H1 (cell line): ENCODE results near the gene ELMO1. TPM values are rescaled to one million over a fixed set of nuclear protein-coding genes. Genes with fewer than 3 reads are reported as not detected.

ENCODE experiments used
- CTCF ChIA-PET: fragments of 300-600 bp; sonication (Branson Sonifier 250); formaldehyde crosslinking; loops from one replicate; lab custom pipeline; 2021; ENCODE audit not compliant: partially characterized antibody; lab: Charles Lee
- POLR2A ChIA-PET: fragments of 300-600 bp; sonication (Branson Sonifier 250); formaldehyde crosslinking; loops from one replicate; lab custom pipeline; 2021; ENCODE audit warnings: inconsistent platforms; ENCODE audit not compliant: partially characterized antibody; lab: Charles Lee
- DNase-seq, 2 experiments: peaks; one replicate each; pipeline versions ENCODE4 v3.0.0 to v3.0.0-alpha.2; 2010 to 2022; ENCODE audit warnings: low spot score in 2 of 2, low read depth in 1 of 2, mixed read lengths in 1 of 2
- FAIRE-seq: peaks from 2 replicates; lab custom pipeline; 2011; peaks lifted over from hg19 to GRCh38; lab: Jason Lieb, UNC
- H2AFZ ChIP-seq: 2 replicates; pipeline ENCODE4 v1.8.1; 2012; ENCODE audit warnings: low read length, inconsistent platforms
- H2AK5ac ChIP-seq: 2 replicates; pipeline ENCODE4 v1.6.1; 2013; ENCODE audit warnings: low read depth, low read length
- H2BK120ac ChIP-seq: replicated peaks from 2 replicates; pipeline ENCODE3; 2013; ENCODE audit warnings: low read depth, low read length, inconsistent platforms
- H2BK12ac ChIP-seq: 2 replicates; pipeline ENCODE4 v1.6.1; 2013; ENCODE audit warnings: low read depth, low read length
- H2BK15ac ChIP-seq: 2 replicates; pipeline ENCODE4 v1.6.1; 2013; ENCODE audit warnings: low read length
- H2BK20ac ChIP-seq: 2 replicates; pipeline ENCODE4 v1.6.1; 2013; ENCODE audit warnings: low read length
- H2BK5ac ChIP-seq: 2 replicates; pipeline ENCODE4 v1.6.1; 2013; ENCODE audit warnings: low read depth, low read length
- H3K14ac ChIP-seq: 2 replicates; pipeline ENCODE4 v1.6.1; 2013; ENCODE audit warnings: inconsistent platforms; ENCODE audit not compliant: insufficient read length
- H3K18ac ChIP-seq: 2 replicates; pipeline ENCODE4 v1.6.1; 2013; ENCODE audit warnings: low read length; ENCODE audit errors: extremely low read depth
- H3K23ac ChIP-seq: 2 replicates; pipeline ENCODE4 v1.6.1; 2013; ENCODE audit warnings: inconsistent platforms; ENCODE audit not compliant: insufficient read length
- H3K23me2 ChIP-seq: 2 replicates; pipeline ENCODE4 v1.6.1; 2013; ENCODE audit warnings: low read depth, low read length
- H3K27ac ChIP-seq: 2 replicates; pipeline ENCODE4 v1.6.1; 2011; ENCODE audit warnings: low read depth, low read length, inconsistent platforms
- H3K27me3 ChIP-seq, 4 experiments: replicated peaks in 1 of 4; 1 replicate in 1 of 4; 2 replicates in 3 of 4; pipeline versions ENCODE4 v1.6.1 to v1.8.1; 2011 to 2013; ENCODE audit warnings: low read length in 3 of 4, mild to moderate bottlenecking in 3 of 4, inconsistent platforms in 2 of 4, mixed read lengths in 2 of 4, moderate library complexity in 1 of 4; ENCODE audit not compliant: control insufficient read depth in 3 of 4, insufficient read depth in 3 of 4; ENCODE audit errors: extremely low read depth in 1 of 4
- H3K36me3 ChIP-seq, 4 experiments: 2 replicates each; pipeline versions ENCODE4 v1.6.1 to v1.8.1; 2011 to 2013; ENCODE audit warnings: mild to moderate bottlenecking in 4 of 4, low read length in 3 of 4, moderate library complexity in 2 of 4, control low read depth in 1 of 4, inconsistent platforms in 1 of 4; ENCODE audit not compliant: insufficient read depth in 4 of 4, control insufficient read depth in 2 of 4
- H3K4ac ChIP-seq: replicated peaks from 2 replicates; pipeline ENCODE3; 2013; ENCODE audit warnings: low read length, low read depth, mixed read lengths, inconsistent platforms; ENCODE audit not compliant: insufficient read length
- H3K4me1 ChIP-seq, 4 experiments: replicated peaks in 1 of 4; 1 replicate in 1 of 4; 2 replicates in 3 of 4; pipeline versions ENCODE4 v1.6.1 to v1.8.1; 2011 to 2013; ENCODE audit warnings: low read length in 3 of 4, inconsistent platforms in 2 of 4, mixed read lengths in 1 of 4; ENCODE audit not compliant: insufficient read depth in 4 of 4, control insufficient read depth in 3 of 4
- H3K4me2 ChIP-seq, 2 experiments: 2 replicates each; pipeline versions ENCODE4 v1.6.1 to v1.8.1; 2011 to 2013; ENCODE audit warnings: low read depth in 2 of 2, low read length in 2 of 2, control low read depth in 1 of 2, inconsistent platforms in 1 of 2, mild to moderate bottlenecking in 1 of 2; ENCODE audit not compliant: insufficient read depth in 1 of 2
- H3K4me3 ChIP-seq, 4 experiments: fragments of 200-600, 300-600 bp in 1 of 4; sonication (generic), shearing (Covaris generic), sonication (Bioruptor Twin) in 1 of 4; 2 replicates each; pipeline versions ENCODE4 v1.5.1 to v1.8.1; 2011 to 2016; ENCODE audit warnings: low read length in 4 of 4, low read depth in 3 of 4, control low read depth in 2 of 4, inconsistent platforms in 2 of 4, mild to moderate bottlenecking in 2 of 4, mixed read lengths in 1 of 4, moderate library complexity in 1 of 4; ENCODE audit not compliant: insufficient read depth in 2 of 4; ENCODE audit errors: extremely low read depth in 1 of 4
- H3K56ac ChIP-seq: replicated peaks from 2 replicates; pipeline ENCODE3; 2013; ENCODE audit warnings: low read depth, mild to moderate bottlenecking, mixed read lengths, low read length, inconsistent platforms; ENCODE audit not compliant: insufficient read length
- H3K79me1 ChIP-seq: 2 replicates; pipeline ENCODE4 v1.6.1; 2013; ENCODE audit warnings: low read depth, low read length, control low read depth
- H3K79me2 ChIP-seq, 2 experiments: 2 replicates each; pipeline versions ENCODE4 v1.6.1 to v1.8.1; 2012 to 2013; ENCODE audit warnings: low read length in 2 of 2, mild to moderate bottlenecking in 2 of 2, inconsistent platforms in 1 of 2; ENCODE audit not compliant: insufficient read depth in 2 of 2, control insufficient read depth in 1 of 2
- H3K9ac ChIP-seq, 4 experiments: replicated peaks in 1 of 4; 1 replicate in 1 of 4; 2 replicates in 3 of 4; pipeline versions ENCODE4 v1.6.1 to v1.8.1; 2011 to 2013; ENCODE audit warnings: low read depth in 3 of 4, low read length in 3 of 4, control low read depth in 2 of 4, mild to moderate bottlenecking in 2 of 4, moderate library complexity in 2 of 4, inconsistent platforms in 1 of 4; ENCODE audit errors: extremely low read depth in 1 of 4
- H3K9me3 ChIP-seq, 2 experiments: 2 replicates each; pipeline versions ENCODE4 v1.6.1 to v1.8.1; 2012 to 2013; ENCODE audit warnings: mild to moderate bottlenecking in 2 of 2, moderate library complexity in 2 of 2, control low read depth in 1 of 2, inconsistent platforms in 1 of 2, low read depth in 1 of 2, low read length in 1 of 2, mixed read lengths in 1 of 2; ENCODE audit not compliant: insufficient read depth in 2 of 2
- H4K20me1 ChIP-seq, 2 experiments: replicated peaks in 1 of 2; 2 replicates each; pipeline versions ENCODE3 to v1.8.1; 2011 to 2013; ENCODE audit warnings: inconsistent platforms in 2 of 2, low read length in 2 of 2, mild to moderate bottlenecking in 1 of 2; ENCODE audit not compliant: insufficient read depth in 2 of 2, control insufficient read depth in 1 of 2
- H4K5ac ChIP-seq: 2 replicates; pipeline ENCODE4 v1.6.1; 2013; ENCODE audit warnings: low read length, low read depth, mixed read lengths, inconsistent platforms; ENCODE audit not compliant: insufficient read length
- H4K8ac ChIP-seq: 2 replicates; pipeline ENCODE4 v1.8.0; 2013; ENCODE audit warnings: mild to moderate bottlenecking, moderate library complexity, low read length, inconsistent platforms; ENCODE audit not compliant: insufficient read depth; ENCODE audit errors: extremely low read depth
- H4K91ac ChIP-seq: replicated peaks from 2 replicates; pipeline ENCODE3; 2013; ENCODE audit warnings: low read length, mixed read lengths, inconsistent platforms; ENCODE audit not compliant: insufficient read length
- BCL11A ChIP-seq, 2 experiments: IDR thresholded peaks; one replicate each; pipeline ENCODE4 v1.6.1; 2011; ENCODE audit warnings: low read depth in 2 of 2, low read length in 2 of 2, mild to moderate bottlenecking in 2 of 2
- CHD2 ChIP-seq: IDR thresholded peaks from 2 replicates; pipeline ENCODE4 v1.6.1; 2012; ENCODE audit warnings: low read length, improper control_type of control experiment
- GABPA ChIP-seq: IDR thresholded peaks from 2 replicates; pipeline ENCODE4 v1.6.1; 2011; ENCODE audit warnings: mild to moderate bottlenecking, low read length, moderate library complexity, borderline replicate concordance; ENCODE audit not compliant: insufficient read depth
- GTF2F1 ChIP-seq: IDR thresholded peaks from 2 replicates; pipeline ENCODE4 v1.6.1; 2012; ENCODE audit warnings: low read depth, low read length, improper control_type of control experiment, borderline replicate concordance
- KDM5A ChIP-seq: fragments of 200-600 bp; IDR thresholded peaks from 2 replicates; pipeline ENCODE4 v1.7.1; 2012; ENCODE audit warnings: mild to moderate bottlenecking, low read length, inconsistent platforms, mixed read lengths
- RAD21 ChIP-seq, 2 experiments: IDR thresholded peaks in 1 of 2; conservative IDR thresholded peaks in 1 of 2; 2 replicates each; pipeline ENCODE4 v1.6.1; 2011; ENCODE audit warnings: low read depth in 2 of 2, low read length in 2 of 2, improper control_type of control experiment in 1 of 2, inconsistent platforms in 1 of 2, mild to moderate bottlenecking in 1 of 2, moderate library complexity in 1 of 2
- TBP ChIP-seq: IDR thresholded peaks from 2 replicates; pipeline ENCODE4 v1.6.1; 2011; ENCODE audit warnings: low read depth, low read length, improper control_type of control experiment
- WGBS, 2 experiments: shearing (Covaris generic) in 1 of 2; methylation state at CpG; one replicate each; pipeline versions ENCODE4 v1.1.6 to v1.1.7; 2013 to 2015; ENCODE audit warnings: low lambda C conversion rate in 2 of 2, mixed read lengths in 2 of 2, inconsistent platforms in 1 of 2, low coverage in 1 of 2, missing lambda C conversion rate in 1 of 2; ENCODE audit not compliant: insufficient replicate concordance in 2 of 2, insufficient coverage in 1 of 2, insufficient read length in 1 of 2; ENCODE audit errors: extremely low coverage in 1 of 2, missing lambda C conversion rate in 1 of 2; 5-methylcytosine and 5-hydroxymethylcytosine counted together
- polyA plus RNA-seq, 7 experiments: library from polyadenylated mRNA; depleted of rRNA in 3 of 7; stranded (reverse) in 5 of 7; unstranded in 2 of 7; fragments of >200 nt in 5 of 7; fragments of 200-250 nt in 2 of 7; gene quantifications; 1 replicate in 5 of 7; 2 replicates in 1 of 7; 4 replicates in 1 of 7; pipeline versions ENCODE4 v1.2.1 to v1.2.3, GENCODE V29; 2011 to 2013; ENCODE audit warnings: missing spikeins in 2 of 7, mixed read lengths in 2 of 7
- total RNA-seq: library from RNA; stranded (reverse); fragmentation: NEBNext Ultra II Directional; extraction: Animal tissue kit (Norgen Biotek cat#: 25700); gene quantifications from 2 replicates; pipeline ENCODE4 v1.2.1, GENCODE V29; 2021

Gene ELMO1
- total and polyA plus RNA-seq, 2 of the 8 experiments (the other 6 are each of a cell fraction or from before 2014, with no cell fraction given) = 18.4 to 21.0 TPM

GRCh38 chr7:36810489-36810888 lies 638.2 kb downstream of the ELMO1 start:
- FAIRE-seq (no peak), DNase-seq (no peak)
- no peak overlapping the region for H3K56ac ChIP-seq
- no peak overlapping the region for H3K23ac ChIP-seq
- no peak overlapping the region for H3K4ac ChIP-seq
- no peaks in the 10 kb centered on the region for H3K79me2 ChIP-seq
- TF ChIP-seq TBP = no peak
- no peak for TF ChIP-seq GTF2F1
- TF ChIP-seq CHD2 = no peak
- TF ChIP-seq GABPA = no peak
- no peak for TF ChIP-seq RAD21 (IDR thresholded peaks at IDR 0.05 in 1 of 2, conservative IDR thresholded peaks at IDR 0.05 in 1 of 2; ENCODE audit: low read depth in 2 of 2, low read length in 2 of 2)
- TF ChIP-seq BCL11A (IDR thresholded peaks at IDR 0.05; ENCODE audit: low read depth in 2 of 2, low read length in 2 of 2) = no peak
- no peak for TF ChIP-seq KDM5A
- H3K79me1 ChIP-seq = no peaks in the 10 kb centered on the region; the same call in 1 of the 2 replicates
- no peak overlapping the region for H2BK12ac ChIP-seq
- 0 out of 2 replicates have a peak, but pooled peaks cover 3% of the 10 kb centered on the region for H3K23me2 ChIP-seq
- no peak overlapping the region for H2BK5ac ChIP-seq
- no peak overlapping the region for H3K18ac ChIP-seq
- H2BK20ac ChIP-seq = no peak overlapping the region
- no peak overlapping the region for H3K4me2 ChIP-seq
- H3K9ac ChIP-seq = no peak overlapping the region
- H3K4me1 ChIP-seq = no peaks in the 10 kb centered on the region
- H3K36me3 ChIP-seq = no peaks in the 10 kb centered on the region
- no peak overlapping the region for H3K14ac ChIP-seq
- WGBS, 2 experiments = 37% methylated on average over 2 of the region's 2 CpGs; no CpG with 5 or more reads in 1 of the 2 experiments
- H4K91ac ChIP-seq = no peak overlapping the region
- H2AK5ac ChIP-seq = no peak overlapping the region
- CTCF ChIA-PET = interaction anchor here (0.6 to 1.7 kb wide), 6 partner anchors 15 to 369 kb away, joined by 3 to 5 read pairs (median 4); no protein-coding TSS in a partner anchor
- H2BK15ac ChIP-seq = no peak overlapping the region
- no peak overlapping the region for H4K8ac ChIP-seq
- no peak overlapping the region for H4K5ac ChIP-seq
- no peaks in the 10 kb centered on the region for H4K20me1 ChIP-seq
- H3K9me3 ChIP-seq = no peaks in the 10 kb centered on the region
- H3K27ac ChIP-seq = no peak overlapping the region
- POLR2A ChIA-PET = no interaction called here
- H3K4me3 ChIP-seq = no peak overlapping the region
- no peak overlapping the region for H2BK120ac ChIP-seq
- no peak overlapping the region for H2AFZ ChIP-seq
- no peaks in the 10 kb centered on the region for H3K27me3 ChIP-seq
